Left renal pelvis (tissue), 4 donors: ENCODE measurements around the gene TFB2M. TPM values are rescaled to one million over a fixed set of nuclear protein-coding genes. Genes with fewer than 3 reads are reported as not detected.
"Not testable (repeated sequence)": the region's sequence is repeated elsewhere in the genome, so short reads cannot be mapped to it uniquely, and the experiment has no call there.

Source experiments
- DNase-seq, 4 donors: peaks; one replicate each; pipeline ENCODE4 v3.0.0-alpha.2; 2013; ENCODE audit warnings: low read depth in 4 of 4, low spot score in 3 of 4
- polyA plus RNA-seq, 4 donors: library from polyadenylated mRNA; unstranded; fragments of 120-200 nt; gene quantifications; one replicate each; pipeline ENCODE4 v1.2.1, GENCODE V29; 2013; ENCODE audit not compliant: insufficient read length in 4 of 4

TFB2M gene
- polyA plus RNA-seq, 4 donors: 15.4 to 21.3 (median 20.9) TPM

DNA sequence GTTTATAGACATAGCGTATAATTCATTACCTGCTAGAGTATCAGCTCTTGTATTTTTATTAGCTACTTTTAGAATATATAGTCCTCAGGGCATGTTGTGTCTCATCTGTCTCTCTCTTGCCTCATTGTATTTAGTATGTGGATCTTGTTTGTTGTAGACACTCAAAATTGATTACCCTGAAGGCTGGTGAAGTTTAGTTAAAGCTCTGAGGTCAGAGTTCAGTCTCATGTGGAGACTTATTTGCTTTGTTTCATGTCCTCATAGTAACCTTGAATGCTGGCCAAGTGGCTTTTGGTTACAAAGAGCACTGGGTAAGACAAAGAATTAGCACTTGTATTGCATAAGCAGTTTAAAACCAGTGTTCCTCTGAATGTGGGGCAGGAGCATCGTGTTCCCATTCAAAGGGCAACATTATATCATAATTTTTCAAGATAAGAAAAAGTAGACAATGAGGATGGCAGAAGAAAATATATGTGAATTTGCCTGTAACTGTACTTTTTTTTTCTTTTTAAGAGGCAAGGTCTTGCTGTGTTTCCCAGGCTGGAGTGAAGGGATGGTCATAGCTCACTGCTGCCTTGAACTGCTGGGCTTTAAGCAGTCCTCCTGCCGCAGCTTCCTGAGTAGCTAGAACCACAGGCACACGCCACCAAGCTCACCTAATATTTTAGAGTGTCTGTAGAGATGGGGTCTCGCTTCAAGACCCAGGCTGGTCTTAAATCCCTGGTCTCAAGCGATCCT is 17.6 kb upstream of the TFB2M start:
- DNase-seq: no peak

DNA sequence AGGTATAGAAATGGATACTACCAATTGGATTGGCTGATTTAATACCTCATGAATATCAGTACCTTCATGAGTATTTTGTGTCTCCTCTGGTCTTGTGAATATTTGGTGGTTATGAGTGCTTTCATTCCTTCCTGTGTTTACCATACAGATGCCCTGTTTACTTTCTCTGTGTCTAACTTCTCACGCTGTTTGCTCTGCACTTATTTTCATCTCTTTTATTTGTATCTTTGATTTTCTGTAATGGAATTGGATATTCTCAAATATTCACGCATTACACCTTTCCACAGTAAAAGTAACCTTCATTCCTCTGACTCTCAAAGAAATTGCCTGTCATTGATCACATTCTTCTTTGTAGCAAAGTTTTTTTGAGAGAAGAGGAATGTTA is 17.0 kb upstream of the TFB2M start:
- no peak for DNase-seq

- DNase-seq: no peak
Measured at GRCh38 chr1:246582301-246583055, 16.4 kb upstream of the TFB2M start.

DNA sequence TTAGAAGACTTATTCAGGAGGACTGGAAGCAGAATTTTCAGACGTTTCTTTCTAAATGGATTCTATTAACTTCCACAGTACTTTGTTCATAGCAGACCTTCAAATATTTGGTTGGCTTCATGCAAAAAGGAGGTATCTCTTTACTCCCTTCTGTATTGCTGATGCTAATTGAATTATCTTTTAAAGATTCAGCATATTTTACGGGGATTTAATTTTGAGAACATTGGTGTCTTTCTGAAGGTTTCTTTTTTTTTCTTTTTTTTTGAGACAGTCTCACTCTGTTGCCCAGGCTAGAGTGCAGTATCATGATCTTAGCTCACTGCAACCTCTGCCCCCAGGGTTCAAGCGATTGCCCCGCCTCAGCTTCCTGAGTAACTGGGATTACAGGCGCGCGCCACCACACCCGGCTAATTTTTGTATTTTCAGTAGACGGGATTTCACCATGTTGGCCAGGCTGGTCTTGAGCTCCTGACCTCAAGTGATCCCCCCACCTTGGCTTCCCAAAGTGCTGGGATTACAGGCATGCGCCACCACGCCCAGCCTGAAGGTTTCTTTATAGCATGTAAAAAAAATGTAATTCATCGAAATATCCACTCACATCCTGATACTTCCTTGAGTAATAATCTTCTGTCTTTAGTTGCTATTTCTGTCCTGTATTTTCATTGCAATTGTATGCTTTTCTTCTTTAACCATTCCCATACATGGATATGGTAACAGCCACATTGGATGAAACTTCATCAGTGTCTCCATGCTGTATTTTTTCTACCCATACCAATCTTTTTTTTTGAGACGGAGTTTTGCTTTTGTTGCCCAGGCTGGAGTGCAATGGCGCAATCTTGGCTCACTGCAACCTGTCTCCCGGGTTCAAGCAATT is 14.7 kb upstream of the TFB2M start:
- DNase-seq: no peak

GRCh38 chr1:246579818-246580217 is 13.8 kb upstream of the TFB2M start:
- peak in 1 of 4 donors; percentile 33 for DNase-seq

DNA sequence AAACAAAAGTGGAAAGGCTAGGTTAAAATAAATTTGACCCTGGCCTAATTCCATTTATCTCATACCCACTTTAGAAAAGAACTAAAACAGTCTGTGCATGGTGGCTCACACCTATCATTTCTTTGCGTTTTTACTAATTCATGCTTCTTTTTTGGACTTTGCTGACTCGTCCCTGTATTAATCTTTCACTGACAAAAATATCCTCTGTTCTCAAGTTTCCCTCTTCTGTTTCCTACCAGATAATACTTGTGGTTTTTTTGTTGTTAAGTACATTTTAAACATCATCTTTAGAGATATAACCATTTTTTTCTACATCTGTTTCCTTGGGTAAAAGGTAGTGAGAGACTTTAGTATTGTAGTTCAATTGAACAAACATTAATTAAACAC is 11.7 kb upstream of the TFB2M start:
- DNase-seq: no peak

DNA sequence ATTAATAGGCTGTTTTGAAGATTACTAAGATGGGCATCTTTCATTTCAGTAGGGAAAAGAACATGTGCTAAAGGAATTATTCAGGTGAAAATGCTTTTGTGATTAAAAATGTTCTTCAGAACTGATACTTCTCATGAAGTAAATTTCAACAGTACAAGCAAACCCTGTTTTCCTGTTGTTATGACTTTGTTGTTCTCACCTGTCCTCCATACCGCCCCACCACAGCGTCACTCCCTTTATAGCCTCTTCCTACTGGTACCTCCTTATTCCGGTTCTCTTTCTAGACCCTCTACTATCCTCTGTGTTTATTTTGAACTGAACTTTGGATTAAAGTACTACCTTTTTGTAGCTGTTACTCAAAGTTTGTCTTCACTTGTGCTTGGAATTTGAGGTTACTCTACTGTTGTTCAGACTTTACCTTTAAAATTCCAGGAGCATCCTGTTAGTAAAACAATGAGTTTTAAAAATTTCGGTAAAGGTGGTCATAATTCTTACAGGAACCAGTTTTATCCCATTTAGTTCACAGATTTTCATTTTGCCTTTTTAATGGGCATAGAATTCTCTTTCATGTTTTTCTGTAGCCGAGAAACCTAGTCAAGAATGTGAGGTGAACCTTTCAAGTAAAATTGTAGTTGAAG is 11.1 kb upstream of the TFB2M start:
- no peak for DNase-seq

DNA sequence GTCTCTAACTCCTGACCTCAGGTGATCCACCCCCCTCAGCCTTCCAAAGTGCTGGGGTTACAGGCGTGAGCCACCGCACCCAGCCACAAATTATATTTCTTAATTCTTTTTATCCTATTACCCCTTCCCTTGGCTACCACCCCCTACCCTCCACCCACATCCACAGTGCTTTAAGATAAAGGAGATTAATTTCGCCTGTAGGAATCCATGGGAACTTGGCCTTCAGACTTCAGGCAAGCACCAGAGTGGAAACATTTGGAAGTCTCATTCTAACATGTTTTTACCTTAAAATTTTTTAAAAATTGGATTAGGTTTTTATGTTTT is 10.6 kb upstream of the TFB2M start:
- DNase-seq: no peak

DNA sequence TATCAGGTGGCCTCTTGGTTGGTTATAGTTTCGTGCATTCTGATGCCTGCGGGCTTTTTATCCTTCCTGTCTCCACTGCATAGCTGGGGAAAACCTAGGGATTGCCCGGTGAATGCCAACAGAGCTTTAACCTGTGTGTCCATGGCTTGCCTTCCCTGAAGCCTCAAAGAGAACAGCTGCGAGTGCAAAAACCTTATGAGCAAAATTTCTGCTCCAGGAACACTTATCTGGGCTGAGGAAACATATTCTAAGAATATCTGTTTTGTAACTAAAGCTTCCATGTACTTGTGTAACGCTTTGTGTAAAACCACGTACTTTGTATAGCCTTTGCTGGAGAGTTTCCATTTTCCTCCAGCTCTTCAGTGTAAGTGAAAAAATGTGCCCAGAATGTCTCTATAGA is 7.4 kb upstream of the TFB2M start:
- DNase-seq: no peak

- DNase-seq: no peak
Measured at GRCh38 chr1:246572785-246573184, 6.7 kb upstream of the TFB2M start.

DNA sequence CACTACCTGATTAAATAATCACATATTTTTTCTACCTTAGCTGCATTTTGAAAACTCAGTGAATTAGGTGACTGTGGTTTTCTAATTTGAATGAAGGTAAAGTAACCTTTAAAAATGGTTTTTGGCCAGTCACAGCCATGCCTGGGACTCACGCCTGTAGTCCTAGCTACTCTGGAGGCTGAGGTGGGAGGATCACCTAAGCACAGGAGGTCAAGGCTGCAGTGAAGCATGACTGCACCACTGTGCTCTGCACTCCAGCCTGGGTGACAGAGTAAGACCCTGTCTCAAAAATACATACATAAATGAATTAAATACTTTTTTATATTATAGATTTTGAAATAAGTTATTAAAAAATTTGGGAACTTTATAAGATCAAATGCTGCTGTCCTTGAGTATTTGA is 5.9 kb upstream of the TFB2M start:
- no peak for DNase-seq

- not testable (repeated sequence) for DNase-seq
Measured at GRCh38 chr1:246571309-246571708, 5.2 kb upstream of the TFB2M start.

GRCh38 chr1:246569248-246570238 is 3.5 kb upstream of the TFB2M start:
- DNase-seq: no peak

- DNase-seq: no peak
Measured at GRCh38 chr1:246567646-246568235, 1.7 kb upstream of the TFB2M start.

DNA sequence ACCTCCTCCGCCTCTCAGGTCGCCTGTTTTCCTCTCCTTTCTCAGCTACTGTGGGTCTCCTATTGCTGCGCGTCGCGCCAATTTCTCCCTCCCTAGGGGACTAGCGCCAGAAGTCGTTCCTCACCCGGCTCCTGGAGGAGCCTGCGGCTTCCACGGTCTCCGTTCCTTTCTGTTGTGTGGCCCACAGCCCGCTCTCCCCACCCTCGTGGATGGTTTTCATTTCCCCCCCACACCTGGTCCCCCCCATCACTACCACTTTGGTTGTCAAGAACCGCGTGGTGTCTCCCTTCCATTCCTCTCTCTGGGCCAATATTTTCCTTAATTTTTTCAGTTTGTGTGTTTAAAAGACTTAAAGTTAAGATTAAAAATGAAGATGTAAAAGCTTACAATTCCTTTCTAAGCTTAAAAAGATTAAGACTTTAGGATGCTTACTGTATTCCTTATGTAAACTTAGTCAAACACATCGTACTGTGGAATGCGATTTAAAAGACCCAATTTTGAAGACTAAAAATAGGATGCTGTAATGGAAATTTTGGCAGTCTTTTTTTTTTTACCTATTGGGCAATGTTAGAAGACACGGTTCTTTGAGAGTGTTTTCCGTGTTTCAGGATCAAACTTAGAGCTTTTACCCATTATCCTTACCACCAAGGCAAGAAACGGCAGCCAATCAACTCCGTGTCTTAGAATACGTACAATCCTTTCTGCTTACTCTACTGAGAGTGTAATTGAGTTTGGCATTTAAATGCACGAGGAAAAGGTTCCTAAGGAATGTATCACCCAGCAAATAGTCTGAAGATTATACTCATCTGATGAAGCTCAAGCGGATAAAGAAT is 968 bp upstream of the TFB2M start:
- DNase-seq: peak in 1 of 4 donors; percentile 36

- no peak for DNase-seq
Measured at GRCh38 chr1:246565751-246566127, 322 bp downstream of the TFB2M start.

DNA sequence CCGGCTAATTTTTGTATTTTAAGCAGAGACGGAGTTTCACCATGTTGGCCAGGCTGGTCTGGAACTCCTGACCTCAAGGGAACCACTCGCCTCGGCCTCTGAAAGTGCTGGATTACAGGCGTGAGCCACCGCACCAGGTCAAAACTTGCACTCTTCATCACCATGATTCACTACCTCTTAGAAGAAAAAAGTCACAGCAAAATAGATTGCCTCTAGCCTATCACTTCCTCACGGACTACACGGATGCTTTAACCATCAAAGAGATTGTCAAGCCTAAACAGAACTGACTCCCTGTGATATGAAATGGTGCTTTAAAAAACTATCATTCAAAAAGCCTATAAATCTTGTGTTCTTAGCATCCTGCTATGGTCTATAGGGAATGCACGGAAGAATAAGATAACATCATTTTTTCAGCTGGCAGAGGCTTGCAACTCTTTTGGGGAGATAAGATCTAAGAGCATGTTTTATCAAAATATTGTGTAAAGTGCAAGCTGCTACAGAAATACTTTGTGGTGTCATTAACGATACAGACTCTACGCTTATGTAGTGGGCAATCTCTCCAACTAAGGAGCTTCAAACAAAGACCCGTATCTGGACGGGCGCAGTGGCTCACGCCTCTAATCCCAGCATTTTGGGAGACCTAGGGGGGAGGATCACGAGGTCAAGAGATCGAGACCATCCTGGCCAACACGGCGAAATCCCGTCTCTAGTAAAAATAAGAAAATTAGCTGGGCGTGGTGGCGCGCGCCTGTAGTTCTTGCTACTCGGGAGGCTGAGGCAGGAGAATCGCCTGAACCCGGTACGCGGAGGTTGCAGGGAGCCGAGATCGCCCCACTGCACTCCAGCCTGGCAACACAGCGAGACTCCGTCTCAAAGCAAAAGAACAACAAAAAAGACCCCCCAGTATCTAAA is 966 bp downstream of the TFB2M start:
- no peak for DNase-seq
